ENCODE results near the gene NELFCD.

NELFCD gene

DNA sequence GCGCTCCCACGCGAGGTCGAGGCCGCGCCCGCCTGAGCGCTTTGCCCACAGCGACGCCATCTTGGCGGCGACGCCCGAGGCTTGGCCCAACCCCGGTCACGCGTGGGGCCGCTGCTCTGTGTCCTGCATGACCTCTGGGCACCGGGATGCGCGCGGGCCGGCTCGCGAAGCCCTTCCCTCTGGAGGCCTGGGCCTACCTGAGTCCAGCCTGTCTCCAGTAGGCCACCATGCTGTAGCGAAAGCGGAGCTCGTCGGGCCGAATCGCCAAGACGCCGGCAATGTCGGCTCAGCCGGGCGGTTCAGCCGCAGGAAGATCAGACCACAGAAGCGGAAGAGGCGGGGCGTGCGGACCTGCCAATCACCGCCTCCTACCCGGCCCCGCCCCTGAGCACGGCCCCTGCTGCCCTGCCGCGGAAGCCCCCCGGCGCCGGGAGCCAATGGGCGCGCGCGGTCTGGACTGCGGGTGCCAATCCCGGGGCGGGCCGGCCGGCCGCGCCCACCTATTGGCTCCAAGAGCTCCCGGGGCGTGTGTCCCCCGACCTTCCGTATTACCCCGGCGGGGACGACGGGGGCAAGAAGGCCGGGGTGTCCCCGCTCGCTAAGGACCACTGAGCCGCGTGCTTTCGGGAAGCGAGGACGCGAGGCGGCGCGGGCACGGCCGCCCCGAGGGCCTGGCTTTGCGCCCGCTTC is 51.1 kb downstream of the NELFCD start, which contains the start of gene ATP5F1E (continued):
- TF ChIP-seq KLF7 (tag by site-specific recombination; IDR thresholded peaks at IDR 0.05; ENCODE audit: borderline replicate concordance) (0 out of 2 replicates have a peak, but pooled peaks have one; percentile 69), REPIN1 (tag by site-specific recombination; IDR thresholded peaks at IDR 0.05; ENCODE audit: low read depth) (no peak), ZNF658 (tag by site-specific recombination; IDR thresholded peaks at IDR 0.05) (no peak), ZNF791 (tag by site-specific recombination; IDR thresholded peaks at IDR 0.05) (no peak), ZNF341 (tag by site-specific recombination; IDR thresholded peaks at IDR 0.05; ENCODE audit: low read depth) (peak; percentile 45; the same call in 1 of the 2 replicates), FEZF1 (tag by site-specific recombination; IDR thresholded peaks at IDR 0.05) (no peak), SP7 (tag by site-specific recombination; IDR thresholded peaks at IDR 0.05) (peak; percentile 51), OVOL3 (tag by site-specific recombination; IDR thresholded peaks at IDR 0.05) (peak; percentile 37; the same call in 1 of the 2 replicates)
- TF ChIP-seq, protein P1, sequence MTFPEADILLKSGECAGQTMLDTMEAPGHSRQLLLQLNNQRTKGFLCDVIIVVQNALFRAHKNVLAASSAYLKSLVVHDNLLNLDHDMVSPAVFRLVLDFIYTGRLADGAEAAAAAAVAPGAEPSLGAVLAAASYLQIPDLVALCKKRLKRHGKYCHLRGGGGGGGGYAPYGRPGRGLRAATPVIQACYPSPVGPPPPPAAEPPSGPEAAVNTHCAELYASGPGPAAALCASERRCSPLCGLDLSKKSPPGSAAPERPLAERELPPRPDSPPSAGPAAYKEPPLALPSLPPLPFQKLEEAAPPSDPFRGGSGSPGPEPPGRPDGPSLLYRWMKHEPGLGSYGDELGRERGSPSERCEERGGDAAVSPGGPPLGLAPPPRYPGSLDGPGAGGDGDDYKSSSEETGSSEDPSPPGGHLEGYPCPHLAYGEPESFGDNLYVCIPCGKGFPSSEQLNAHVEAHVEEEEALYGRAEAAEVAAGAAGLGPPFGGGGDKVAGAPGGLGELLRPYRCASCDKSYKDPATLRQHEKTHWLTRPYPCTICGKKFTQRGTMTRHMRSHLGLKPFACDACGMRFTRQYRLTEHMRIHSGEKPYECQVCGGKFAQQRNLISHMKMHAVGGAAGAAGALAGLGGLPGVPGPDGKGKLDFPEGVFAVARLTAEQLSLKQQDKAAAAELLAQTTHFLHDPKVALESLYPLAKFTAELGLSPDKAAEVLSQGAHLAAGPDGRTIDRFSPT (tag by site-specific recombination; IDR thresholded peaks at IDR 0.05) = peak; percentile 57; the same call in 1 of the 2 replicates
- TF ChIP-seq, protein P2, sequence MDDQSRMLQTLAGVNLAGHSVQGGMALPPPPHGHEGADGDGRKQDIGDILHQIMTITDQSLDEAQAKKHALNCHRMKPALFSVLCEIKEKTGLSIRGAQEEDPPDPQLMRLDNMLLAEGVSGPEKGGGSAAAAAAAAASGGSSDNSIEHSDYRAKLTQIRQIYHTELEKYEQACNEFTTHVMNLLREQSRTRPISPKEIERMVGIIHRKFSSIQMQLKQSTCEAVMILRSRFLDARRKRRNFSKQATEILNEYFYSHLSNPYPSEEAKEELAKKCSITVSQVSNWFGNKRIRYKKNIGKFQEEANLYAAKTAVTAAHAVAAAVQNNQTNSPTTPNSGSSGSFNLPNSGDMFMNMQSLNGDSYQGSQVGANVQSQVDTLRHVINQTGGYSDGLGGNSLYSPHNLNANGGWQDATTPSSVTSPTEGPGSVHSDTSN (CRISPR knock-in tag; IDR thresholded peaks at IDR 0.05) = peak; percentile 97
- TF ChIP-seq, protein P3, sequence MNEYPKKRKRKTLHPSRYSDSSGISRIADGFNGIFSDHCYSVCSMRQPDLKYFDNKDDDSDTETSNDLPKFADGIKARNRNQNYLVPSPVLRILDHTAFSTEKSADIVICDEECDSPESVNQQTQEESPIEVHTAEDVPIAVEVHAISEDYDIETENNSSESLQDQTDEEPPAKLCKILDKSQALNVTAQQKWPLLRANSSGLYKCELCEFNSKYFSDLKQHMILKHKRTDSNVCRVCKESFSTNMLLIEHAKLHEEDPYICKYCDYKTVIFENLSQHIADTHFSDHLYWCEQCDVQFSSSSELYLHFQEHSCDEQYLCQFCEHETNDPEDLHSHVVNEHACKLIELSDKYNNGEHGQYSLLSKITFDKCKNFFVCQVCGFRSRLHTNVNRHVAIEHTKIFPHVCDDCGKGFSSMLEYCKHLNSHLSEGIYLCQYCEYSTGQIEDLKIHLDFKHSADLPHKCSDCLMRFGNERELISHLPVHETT (tag by site-specific recombination; IDR thresholded peaks at IDR 0.05) = no peak

DNA sequence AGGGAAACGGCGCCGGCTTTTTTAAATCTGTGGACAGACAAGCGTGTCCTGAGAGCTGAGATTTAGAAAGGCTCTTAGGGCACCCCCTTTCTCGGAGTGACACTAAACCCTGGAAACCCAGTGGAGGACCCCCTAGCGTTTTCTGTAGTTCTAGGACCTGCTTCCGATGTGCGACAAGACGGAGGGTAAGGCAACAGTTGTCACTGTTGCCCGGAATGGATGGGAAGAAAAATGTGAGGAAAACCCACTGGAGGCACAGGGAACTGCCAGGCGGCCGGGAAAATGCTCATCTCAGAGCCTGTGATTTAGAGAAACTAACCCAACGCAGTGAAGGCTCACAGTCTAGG is 51.6 kb downstream of the NELFCD start:
- Histone ChIP-seq H3K4me3 (ENCODE audit: low read depth, low read length) (peak overlapping the region; percentile 45), H3K36me3 (ENCODE audit: control insufficient read depth in 2 of 2, insufficient read depth in 1 of 2, low read length in 2 of 2) (peaks cover 16 to 77% of the 10 kb centered on the region in 2 experiments; a peak in 2 of 3 replicates), H3K9me3 (ENCODE audit: control insufficient read depth, insufficient read depth, low read depth, low read length) (no peaks in the 10 kb centered on the region), H3K27ac (ENCODE audit: extremely low read depth, low read depth, low read length) (peak overlapping the region; percentile 91), H3K4me1 (ENCODE audit: control insufficient read depth, insufficient read depth, low read length) (peaks cover 7% of the 10 kb centered on the region; the same call in 1 of the 2 replicates)
- ChIA-PET POLR2A (interaction anchor here (0.7 to 2.2 kb wide), 25 partner anchors 9 to 381 kb away, joined by 3 to 28 read pairs (median 6); partner anchors contain the start of genes NELFCD, PRELID3B, STX16 and TUBB1), CTCF (interaction anchor here (0.7 to 1.0 kb wide), 2 partner anchors 55 to 916 kb away, joined by 3 to 5 read pairs; no protein-coding TSS in a partner anchor)
- TF ChIP-seq ZNF391 (tag by site-specific recombination; IDR thresholded peaks at IDR 0.05; ENCODE audit: borderline replicate concordance, low read depth) (0 out of 2 replicates have a peak, but pooled peaks have one; percentile 27), ZFP3 (tag by site-specific recombination; IDR thresholded peaks at IDR 0.05; ENCODE audit: low read depth) (no peak), ZNF791 (tag by site-specific recombination; IDR thresholded peaks at IDR 0.05) (no peak), SCRT2 (tag by site-specific recombination; IDR thresholded peaks at IDR 0.05) (peak; percentile 98), ZNF629 (tag by site-specific recombination; IDR thresholded peaks at IDR 0.05) (peak; percentile 26; the same call in 1 of the 2 replicates), KLF9 (tag by site-specific recombination; IDR thresholded peaks at IDR 0.05; ENCODE audit: low read depth) (no peak), ZBTB8A (tag by site-specific recombination; IDR thresholded peaks at IDR 0.05) (0 out of 2 replicates have a peak, but pooled peaks have one; percentile 32), ZNF423 (tag by site-specific recombination; IDR thresholded peaks at IDR 0.05) (no peak), GLIS1 (tag by site-specific recombination; IDR thresholded peaks at IDR 0.05) (peak; percentile 3; the same call in 1 of the 2 replicates), ZNF2 (tag by site-specific recombination; IDR thresholded peaks at IDR 0.05) (0 out of 2 replicates have a peak, but pooled peaks have one; percentile 30), MZF1 (tag by site-specific recombination; IDR thresholded peaks at IDR 0.05; ENCODE audit: borderline replicate concordance) (no peak)
- TF ChIP-seq, protein P4, sequence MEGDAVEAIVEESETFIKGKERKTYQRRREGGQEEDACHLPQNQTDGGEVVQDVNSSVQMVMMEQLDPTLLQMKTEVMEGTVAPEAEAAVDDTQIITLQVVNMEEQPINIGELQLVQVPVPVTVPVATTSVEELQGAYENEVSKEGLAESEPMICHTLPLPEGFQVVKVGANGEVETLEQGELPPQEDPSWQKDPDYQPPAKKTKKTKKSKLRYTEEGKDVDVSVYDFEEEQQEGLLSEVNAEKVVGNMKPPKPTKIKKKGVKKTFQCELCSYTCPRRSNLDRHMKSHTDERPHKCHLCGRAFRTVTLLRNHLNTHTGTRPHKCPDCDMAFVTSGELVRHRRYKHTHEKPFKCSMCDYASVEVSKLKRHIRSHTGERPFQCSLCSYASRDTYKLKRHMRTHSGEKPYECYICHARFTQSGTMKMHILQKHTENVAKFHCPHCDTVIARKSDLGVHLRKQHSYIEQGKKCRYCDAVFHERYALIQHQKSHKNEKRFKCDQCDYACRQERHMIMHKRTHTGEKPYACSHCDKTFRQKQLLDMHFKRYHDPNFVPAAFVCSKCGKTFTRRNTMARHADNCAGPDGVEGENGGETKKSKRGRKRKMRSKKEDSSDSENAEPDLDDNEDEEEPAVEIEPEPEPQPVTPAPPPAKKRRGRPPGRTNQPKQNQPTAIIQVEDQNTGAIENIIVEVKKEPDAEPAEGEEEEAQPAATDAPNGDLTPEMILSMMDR (tag by site-specific recombination; IDR thresholded peaks at IDR 0.05) = peak; percentile 43; the same call in 1 of the 2 replicates
- TF ChIP-seq, protein P5, sequence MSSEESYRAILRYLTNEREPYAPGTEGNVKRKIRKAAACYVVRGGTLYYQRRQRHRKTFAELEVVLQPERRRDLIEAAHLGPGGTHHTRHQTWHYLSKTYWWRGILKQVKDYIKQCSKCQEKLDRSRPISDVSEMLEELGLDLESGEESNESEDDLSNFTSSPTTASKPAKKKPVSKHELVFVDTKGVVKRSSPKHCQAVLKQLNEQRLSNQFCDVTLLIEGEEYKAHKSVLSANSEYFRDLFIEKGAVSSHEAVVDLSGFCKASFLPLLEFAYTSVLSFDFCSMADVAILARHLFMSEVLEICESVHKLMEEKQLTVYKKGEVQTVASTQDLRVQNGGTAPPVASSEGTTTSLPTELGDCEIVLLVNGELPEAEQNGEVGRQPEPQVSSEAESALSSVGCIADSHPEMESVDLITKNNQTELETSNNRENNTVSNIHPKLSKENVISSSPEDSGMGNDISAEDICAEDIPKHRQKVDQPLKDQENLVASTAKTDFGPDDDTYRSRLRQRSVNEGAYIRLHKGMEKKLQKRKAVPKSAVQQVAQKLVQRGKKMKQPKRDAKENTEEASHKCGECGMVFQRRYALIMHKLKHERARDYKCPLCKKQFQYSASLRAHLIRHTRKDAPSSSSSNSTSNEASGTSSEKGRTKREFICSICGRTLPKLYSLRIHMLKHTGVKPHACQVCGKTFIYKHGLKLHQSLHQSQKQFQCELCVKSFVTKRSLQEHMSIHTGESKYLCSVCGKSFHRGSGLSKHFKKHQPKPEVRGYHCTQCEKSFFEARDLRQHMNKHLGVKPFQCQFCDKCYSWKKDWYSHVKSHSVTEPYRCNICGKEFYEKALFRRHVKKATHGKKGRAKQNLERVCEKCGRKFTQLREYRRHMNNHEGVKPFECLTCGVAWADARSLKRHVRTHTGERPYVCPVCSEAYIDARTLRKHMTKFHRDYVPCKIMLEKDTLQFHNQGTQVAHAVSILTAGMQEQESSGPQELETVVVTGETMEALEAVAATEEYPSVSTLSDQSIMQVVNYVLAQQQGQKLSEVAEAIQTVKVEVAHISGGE (tag by site-specific recombination; conservative IDR thresholded peaks at IDR 0.05; ENCODE audit: low read depth) = peak; percentile 56
- TF ChIP-seq, protein P6, sequence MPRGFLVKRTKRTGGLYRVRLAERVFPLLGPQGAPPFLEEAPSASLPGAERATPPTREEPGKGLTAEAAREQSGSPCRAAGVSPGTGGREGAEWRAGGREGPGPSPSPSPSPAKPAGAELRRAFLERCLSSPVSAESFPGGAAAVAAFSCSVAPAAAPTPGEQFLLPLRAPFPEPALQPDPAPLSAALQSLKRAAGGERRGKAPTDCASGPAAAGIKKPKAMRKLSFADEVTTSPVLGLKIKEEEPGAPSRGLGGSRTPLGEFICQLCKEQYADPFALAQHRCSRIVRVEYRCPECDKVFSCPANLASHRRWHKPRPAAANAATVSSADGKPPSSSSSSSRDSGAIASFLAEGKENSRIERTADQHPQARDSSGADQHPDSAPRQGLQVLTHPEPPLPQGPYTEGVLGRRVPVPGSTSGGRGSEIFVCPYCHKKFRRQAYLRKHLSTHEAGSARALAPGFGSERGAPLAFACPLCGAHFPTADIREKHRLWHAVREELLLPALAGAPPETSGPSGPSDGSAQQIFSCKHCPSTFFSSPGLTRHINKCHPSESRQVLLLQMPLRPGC (tag by site-specific recombination; IDR thresholded peaks at IDR 0.05) = no peak

Data from HEK293 (cell line).